HEK293 (cell line): ENCODE measurements around the gene HSPB3.
"Not testable (repeated sequence)": the region's sequence is repeated elsewhere in the genome, so short reads cannot be mapped to it uniquely, and the experiment has no call there.

Experiments
- REPIN1 ChIP-seq: fragments of 450-650 bp; formaldehyde crosslinking; IDR thresholded peaks from 2 replicates; pipeline ENCODE4 v1.5.1; 2017; ENCODE audit warnings: missing biosample characterization, missing genetic modification characterization, low read depth
- YY1 ChIP-seq: fragments of 450-650 bp; formaldehyde crosslinking; IDR thresholded peaks from 2 replicates; pipeline ENCODE4 v1.5.1; 2018; ENCODE audit warnings: missing biosample characterization, missing genetic modification characterization
- ZBTB20 ChIP-seq: fragments of 450-650 bp; formaldehyde crosslinking; IDR thresholded peaks from 2 replicates; pipeline ENCODE4 v1.5.1; 2016; ENCODE audit warnings: missing biosample characterization, missing genetic modification characterization
- ZBTB21 ChIP-seq: fragments of 450-650 bp; formaldehyde crosslinking; IDR thresholded peaks from 2 replicates; pipeline ENCODE4 v1.5.1; 2017; ENCODE audit warnings: missing biosample characterization, missing genetic modification characterization
- ZNF510 ChIP-seq: fragments of 450-650 bp; formaldehyde crosslinking; IDR thresholded peaks from 2 replicates; pipeline ENCODE4 v1.5.1; 2018; ENCODE audit warnings: mild to moderate bottlenecking, missing genetic modification characterization, missing biosample characterization; ENCODE audit not compliant: insufficient replicate concordance
- TF ChIP-seq, protein P1 (sequence below): fragments of 450-650 bp; formaldehyde crosslinking; IDR thresholded peaks from 2 replicates; pipeline ENCODE4 v1.5.1; 2016; ENCODE audit warnings: missing biosample characterization, missing genetic modification characterization
- TF ChIP-seq, protein P2 (sequence below): fragments of 450-650 bp; formaldehyde crosslinking; IDR thresholded peaks from 2 replicates; pipeline ENCODE4 v1.5.1; 2016; ENCODE audit warnings: missing biosample characterization, missing genetic modification characterization
- TF ChIP-seq, protein P3 (sequence below): fragments of 450-650 bp; formaldehyde crosslinking; conservative IDR thresholded peaks from 2 replicates; pipeline ENCODE4 v1.5.1; 2016; ENCODE audit warnings: low read depth, missing biosample characterization, missing genetic modification characterization
- TF ChIP-seq, protein P4 (sequence below): fragments of 450-650 bp; IDR thresholded peaks from 2 replicates; pipeline ENCODE4 v1.5.1; 2018; ENCODE audit warnings: missing biosample characterization, missing genetic modification characterization
- TF ChIP-seq, protein P5 (sequence below): fragments of 450-650 bp; formaldehyde crosslinking; IDR thresholded peaks from 2 replicates; pipeline ENCODE4 v1.5.1; 2016; ENCODE audit warnings: missing biosample characterization, missing genetic modification characterization

DNA sequence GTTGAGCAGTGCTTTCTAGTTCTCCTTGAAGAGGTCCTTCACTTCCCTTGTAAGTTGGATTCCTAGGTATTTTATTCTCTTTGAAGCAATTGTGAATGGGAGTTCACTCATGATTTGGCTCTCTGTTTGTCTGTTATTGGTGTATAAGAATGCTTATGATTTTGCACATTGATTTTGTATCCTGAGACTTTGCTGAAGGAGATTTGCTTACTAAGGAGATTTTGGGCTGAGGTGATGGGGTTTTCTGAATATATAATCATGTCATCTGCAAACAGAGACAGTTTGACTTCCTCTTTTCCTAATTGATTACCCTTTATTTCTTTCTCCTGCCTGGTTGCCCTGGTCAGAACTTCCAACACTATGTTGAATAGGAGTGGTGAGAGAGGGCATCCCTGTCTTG is 30.2 kb downstream of the HSPB3 start:
- TF ChIP-seq, protein P1, sequence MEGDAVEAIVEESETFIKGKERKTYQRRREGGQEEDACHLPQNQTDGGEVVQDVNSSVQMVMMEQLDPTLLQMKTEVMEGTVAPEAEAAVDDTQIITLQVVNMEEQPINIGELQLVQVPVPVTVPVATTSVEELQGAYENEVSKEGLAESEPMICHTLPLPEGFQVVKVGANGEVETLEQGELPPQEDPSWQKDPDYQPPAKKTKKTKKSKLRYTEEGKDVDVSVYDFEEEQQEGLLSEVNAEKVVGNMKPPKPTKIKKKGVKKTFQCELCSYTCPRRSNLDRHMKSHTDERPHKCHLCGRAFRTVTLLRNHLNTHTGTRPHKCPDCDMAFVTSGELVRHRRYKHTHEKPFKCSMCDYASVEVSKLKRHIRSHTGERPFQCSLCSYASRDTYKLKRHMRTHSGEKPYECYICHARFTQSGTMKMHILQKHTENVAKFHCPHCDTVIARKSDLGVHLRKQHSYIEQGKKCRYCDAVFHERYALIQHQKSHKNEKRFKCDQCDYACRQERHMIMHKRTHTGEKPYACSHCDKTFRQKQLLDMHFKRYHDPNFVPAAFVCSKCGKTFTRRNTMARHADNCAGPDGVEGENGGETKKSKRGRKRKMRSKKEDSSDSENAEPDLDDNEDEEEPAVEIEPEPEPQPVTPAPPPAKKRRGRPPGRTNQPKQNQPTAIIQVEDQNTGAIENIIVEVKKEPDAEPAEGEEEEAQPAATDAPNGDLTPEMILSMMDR (tag by site-specific recombination), result not testable (repeated sequence)
- TF ChIP-seq, protein P2, sequence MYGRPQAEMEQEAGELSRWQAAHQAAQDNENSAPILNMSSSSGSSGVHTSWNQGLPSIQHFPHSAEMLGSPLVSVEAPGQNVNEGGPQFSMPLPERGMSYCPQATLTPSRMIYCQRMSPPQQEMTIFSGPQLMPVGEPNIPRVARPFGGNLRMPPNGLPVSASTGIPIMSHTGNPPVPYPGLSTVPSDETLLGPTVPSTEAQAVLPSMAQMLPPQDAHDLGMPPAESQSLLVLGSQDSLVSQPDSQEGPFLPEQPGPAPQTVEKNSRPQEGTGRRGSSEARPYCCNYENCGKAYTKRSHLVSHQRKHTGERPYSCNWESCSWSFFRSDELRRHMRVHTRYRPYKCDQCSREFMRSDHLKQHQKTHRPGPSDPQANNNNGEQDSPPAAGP (tag by site-specific recombination), result not testable (repeated sequence)
- TF ChIP-seq ZBTB21, YY1, REPIN1, ZNF510, ZBTB20 (tag by site-specific recombination): not testable (repeated sequence)
- TF ChIP-seq, protein P3, sequence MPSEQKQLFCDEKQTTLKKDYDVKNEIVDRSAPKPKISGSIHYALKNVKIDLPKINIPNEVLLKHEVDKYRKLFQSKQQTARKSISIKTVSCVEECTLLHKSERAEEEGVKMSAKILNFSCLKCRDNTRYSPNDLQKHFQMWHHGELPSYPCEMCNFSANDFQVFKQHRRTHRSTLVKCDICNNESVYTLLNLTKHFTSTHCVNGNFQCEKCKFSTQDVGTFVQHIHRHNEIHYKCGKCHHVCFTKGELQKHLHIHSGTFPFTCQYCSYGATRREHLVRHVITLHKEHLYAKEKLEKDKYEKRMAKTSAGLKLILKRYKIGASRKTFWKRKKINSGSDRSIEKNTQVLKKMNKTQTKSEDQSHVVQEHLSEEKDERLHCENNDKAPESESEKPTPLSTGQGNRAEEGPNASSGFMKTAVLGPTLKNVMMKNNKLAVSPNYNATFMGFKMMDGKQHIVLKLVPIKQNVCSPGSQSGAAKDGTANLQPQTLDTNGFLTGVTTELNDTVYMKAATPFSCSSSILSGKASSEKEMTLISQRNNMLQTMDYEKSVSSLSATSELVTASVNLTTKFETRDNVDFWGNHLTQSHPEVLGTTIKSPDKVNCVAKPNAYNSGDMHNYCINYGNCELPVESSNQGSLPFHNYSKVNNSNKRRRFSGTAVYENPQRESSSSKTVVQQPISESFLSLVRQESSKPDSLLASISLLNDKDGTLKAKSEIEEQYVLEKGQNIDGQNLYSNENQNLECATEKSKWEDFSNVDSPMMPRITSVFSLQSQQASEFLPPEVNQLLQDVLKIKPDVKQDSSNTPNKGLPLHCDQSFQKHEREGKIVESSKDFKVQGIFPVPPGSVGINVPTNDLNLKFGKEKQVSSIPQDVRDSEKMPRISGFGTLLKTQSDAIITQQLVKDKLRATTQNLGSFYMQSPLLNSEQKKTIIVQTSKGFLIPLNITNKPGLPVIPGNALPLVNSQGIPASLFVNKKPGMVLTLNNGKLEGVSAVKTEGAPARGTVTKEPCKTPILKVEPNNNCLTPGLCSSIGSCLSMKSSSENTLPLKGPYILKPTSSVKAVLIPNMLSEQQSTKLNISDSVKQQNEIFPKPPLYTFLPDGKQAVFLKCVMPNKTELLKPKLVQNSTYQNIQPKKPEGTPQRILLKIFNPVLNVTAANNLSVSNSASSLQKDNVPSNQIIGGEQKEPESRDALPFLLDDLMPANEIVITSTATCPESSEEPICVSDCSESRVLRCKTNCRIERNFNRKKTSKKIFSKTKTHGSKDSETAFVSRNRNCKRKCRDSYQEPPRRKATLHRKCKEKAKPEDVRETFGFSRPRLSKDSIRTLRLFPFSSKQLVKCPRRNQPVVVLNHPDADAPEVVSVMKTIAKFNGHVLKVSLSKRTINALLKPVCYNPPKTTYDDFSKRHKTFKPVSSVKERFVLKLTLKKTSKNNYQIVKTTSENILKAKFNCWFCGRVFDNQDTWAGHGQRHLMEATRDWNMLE (tag by site-specific recombination), result not testable (repeated sequence)
- TF ChIP-seq, protein P4, sequence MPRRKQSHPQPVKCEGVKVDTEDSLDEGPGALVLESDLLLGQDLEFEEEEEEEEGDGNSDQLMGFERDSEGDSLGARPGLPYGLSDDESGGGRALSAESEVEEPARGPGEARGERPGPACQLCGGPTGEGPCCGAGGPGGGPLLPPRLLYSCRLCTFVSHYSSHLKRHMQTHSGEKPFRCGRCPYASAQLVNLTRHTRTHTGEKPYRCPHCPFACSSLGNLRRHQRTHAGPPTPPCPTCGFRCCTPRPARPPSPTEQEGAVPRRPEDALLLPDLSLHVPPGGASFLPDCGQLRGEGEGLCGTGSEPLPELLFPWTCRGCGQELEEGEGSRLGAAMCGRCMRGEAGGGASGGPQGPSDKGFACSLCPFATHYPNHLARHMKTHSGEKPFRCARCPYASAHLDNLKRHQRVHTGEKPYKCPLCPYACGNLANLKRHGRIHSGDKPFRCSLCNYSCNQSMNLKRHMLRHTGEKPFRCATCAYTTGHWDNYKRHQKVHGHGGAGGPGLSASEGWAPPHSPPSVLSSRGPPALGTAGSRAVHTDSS (tag by site-specific recombination), result not testable (repeated sequence)
- TF ChIP-seq, protein P5, sequence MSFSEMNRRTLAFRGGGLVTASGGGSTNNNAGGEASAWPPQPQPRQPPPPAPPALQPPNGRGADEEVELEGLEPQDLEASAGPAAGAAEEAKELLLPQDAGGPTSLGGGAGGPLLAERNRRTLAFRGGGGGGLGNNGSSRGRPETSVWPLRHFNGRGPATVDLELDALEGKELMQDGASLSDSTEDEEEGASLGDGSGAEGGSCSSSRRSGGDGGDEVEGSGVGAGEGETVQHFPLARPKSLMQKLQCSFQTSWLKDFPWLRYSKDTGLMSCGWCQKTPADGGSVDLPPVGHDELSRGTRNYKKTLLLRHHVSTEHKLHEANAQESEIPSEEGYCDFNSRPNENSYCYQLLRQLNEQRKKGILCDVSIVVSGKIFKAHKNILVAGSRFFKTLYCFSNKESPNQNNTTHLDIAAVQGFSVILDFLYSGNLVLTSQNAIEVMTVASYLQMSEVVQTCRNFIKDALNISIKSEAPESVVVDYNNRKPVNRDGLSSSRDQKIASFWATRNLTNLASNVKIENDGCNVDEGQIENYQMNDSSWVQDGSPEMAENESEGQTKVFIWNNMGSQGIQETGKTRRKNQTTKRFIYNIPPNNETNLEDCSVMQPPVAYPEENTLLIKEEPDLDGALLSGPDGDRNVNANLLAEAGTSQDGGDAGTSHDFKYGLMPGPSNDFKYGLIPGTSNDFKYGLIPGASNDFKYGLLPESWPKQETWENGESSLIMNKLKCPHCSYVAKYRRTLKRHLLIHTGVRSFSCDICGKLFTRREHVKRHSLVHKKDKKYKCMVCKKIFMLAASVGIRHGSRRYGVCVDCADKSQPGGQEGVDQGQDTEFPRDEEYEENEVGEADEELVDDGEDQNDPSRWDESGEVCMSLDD (tag by site-specific recombination), result not testable (repeated sequence)
